ENCODE measurements around the gene PLEKHG5. TPM values are rescaled to one million over a fixed set of nuclear protein-coding genes. Genes with fewer than 3 reads are reported as not detected.

PLEKHG5 gene
- total RNA-seq, 1 donor from 2014 or later = 32.4 TPM

DNA sequence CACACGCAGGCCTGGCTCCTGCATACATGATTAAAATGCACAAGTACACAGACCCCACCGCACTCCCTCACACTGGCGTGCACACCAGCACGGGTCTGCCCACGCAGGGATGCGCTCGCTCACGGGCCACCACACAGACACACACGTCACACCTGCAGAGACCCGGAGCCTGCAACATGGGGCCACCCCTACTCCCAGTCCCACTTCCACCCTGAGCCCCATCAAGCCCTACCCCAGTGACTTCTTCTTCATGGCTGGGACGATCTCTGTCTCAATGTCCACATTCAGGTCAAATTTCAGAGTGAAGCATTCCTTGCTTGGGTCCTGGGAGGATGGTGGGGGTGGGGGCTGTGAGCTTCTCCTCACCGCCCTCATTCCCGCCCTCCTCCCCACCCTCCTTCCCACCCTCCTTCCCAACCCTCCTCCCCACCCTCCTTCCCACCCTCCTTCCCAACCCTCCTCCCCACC, 16.6 kb downstream of the PLEKHG5 start:
- H3K9me3 Mint-ChIP-seq (ENCODE audit: low read depth) = no peaks in the 10 kb centered on the region
- no peak for TF ChIP-seq CTCF (IDR thresholded peaks at IDR 0.05)

DNA sequence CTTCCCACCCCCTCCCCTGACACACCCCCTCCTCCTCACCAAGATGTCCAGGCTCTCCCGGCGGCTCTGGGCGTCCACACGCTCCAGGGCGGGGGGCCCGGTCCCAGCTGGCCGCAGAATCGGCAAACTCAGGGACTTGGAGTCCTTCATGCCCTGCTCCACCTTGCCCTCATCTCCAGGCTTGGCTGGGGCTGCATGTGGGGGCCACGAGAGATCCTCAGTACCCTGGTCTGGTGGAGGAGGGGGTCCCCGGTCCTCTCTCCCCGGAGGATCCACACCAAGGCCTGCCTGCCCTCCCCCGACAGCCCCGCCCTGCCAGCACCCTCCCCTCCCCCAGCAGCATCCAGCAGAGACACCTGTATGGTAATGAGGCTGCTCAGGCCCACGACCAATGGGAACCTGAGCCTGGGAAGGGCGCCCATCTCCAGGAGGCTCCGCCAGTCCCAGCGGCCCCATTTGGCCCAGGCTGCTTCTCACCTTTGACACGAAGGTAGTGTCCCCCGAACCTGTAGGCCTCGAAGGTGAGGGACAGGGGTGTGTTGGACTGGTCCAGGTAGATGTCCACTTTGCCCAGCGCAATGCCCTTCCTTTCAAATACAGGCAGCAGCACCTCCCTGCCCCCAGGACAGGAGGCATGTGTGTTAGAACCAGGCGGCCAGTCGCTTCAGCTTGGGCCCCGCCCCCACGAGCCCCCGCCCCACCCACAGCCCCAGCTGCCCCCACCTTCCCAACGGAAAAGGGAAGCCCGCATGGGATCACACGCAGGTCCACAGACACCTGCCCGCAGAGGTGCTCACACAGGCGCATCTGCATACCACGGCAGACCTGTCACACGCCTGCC, 17.3 kb downstream of the PLEKHG5 start:
- Mint-ChIP-seq H3K27ac (ENCODE audit: unreplicated experiment) (no peak overlapping the region), H3K4me3 (ENCODE audit: unreplicated experiment) (no peak overlapping the region), H3K9me3 (ENCODE audit: low read depth) (no peaks in the 10 kb centered on the region), H3K4me1 (ENCODE audit: low read depth) (no peaks in the 10 kb centered on the region), H3K36me3 (ENCODE audit: low read depth) (peaks cover 13% of the 10 kb centered on the region), H3K27me3 (ENCODE audit: low read depth) (no peaks in the 10 kb centered on the region)
- DNase-seq (ENCODE audit: low spot score) = no peak
- no peak for TF ChIP-seq CTCF (IDR thresholded peaks at IDR 0.05)

More for the DNA sequence above, 16.6 kb downstream of the PLEKHG5 start:
- H3K27ac Mint-ChIP-seq (ENCODE audit: unreplicated experiment) = no peak overlapping the region
- no peaks in the 10 kb centered on the region for H3K27me3 Mint-ChIP-seq (ENCODE audit: low read depth)
- no peak overlapping the region for H3K4me3 Mint-ChIP-seq (ENCODE audit: unreplicated experiment)
- no peaks in the 10 kb centered on the region for H3K4me1 Mint-ChIP-seq (ENCODE audit: low read depth)
- no peak for DNase-seq (ENCODE audit: low spot score)
- H3K36me3 Mint-ChIP-seq (ENCODE audit: low read depth) = peaks cover 11% of the 10 kb centered on the region

DNA sequence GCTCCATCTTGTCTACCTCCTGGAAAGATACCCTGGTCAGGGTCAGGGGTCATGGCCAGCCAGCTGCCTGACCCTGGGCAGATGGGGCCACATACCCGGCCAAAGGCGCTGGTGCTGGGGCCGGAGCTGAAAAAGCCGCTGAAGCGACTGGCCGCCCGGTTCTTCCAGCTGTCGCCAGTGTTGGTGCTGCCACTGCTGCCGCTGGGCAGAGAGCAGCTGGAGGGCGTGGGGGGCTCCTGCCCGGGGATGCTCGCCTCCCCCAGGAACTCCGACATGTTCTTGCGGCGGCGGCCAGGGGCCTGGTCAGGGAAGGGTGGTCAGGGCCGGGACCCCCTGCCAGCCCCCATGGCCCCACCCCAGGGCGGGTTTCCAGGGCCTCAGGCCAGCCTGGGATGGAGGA, 18.3 kb downstream of the PLEKHG5 start:
- TF ChIP-seq CTCF (IDR thresholded peaks at IDR 0.05) = no peak
- no peak overlapping the region for H3K4me3 Mint-ChIP-seq (ENCODE audit: unreplicated experiment)
- no peaks in the 10 kb centered on the region for H3K27me3 Mint-ChIP-seq (ENCODE audit: low read depth)
- no peak overlapping the region for H3K27ac Mint-ChIP-seq (ENCODE audit: unreplicated experiment)
- H3K4me1 Mint-ChIP-seq (ENCODE audit: low read depth) = no peaks in the 10 kb centered on the region
- H3K9me3 Mint-ChIP-seq (ENCODE audit: low read depth) = no peaks in the 10 kb centered on the region
- H3K36me3 Mint-ChIP-seq (ENCODE audit: low read depth) = peaks cover 17% of the 10 kb centered on the region
- no peak for DNase-seq (ENCODE audit: low spot score)

DNA sequence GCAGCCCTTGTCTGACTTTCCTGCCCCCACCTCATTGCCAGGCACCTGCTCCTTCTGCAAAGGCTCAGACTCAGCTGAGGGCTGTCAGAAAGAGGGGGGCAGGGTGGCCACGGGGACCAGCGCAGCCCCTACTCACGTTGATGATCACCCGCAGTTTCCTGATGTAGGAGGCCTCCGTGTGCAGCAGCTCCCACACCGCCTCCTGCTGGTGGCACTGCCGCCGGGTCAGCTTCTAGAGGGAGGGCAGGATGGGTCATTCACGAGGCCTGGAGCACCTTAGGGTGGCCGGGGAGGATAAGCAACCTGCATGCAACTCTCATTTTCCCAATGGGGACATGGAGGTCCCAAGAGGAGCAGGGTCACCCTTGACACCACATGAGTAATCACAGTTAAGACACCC, 19.1 kb downstream of the PLEKHG5 start:
- Mint-ChIP-seq H3K36me3 (ENCODE audit: low read depth) (peaks cover 20% of the 10 kb centered on the region), H3K4me3 (ENCODE audit: unreplicated experiment) (no peak overlapping the region), H3K27ac (ENCODE audit: unreplicated experiment) (no peak overlapping the region), H3K4me1 (ENCODE audit: low read depth) (no peaks in the 10 kb centered on the region), H3K27me3 (ENCODE audit: low read depth) (no peaks in the 10 kb centered on the region), H3K9me3 (ENCODE audit: low read depth) (no peaks in the 10 kb centered on the region)
- no peak for DNase-seq (ENCODE audit: low spot score)
- peak; percentile 64 for TF ChIP-seq CTCF (IDR thresholded peaks at IDR 0.05)

DNA sequence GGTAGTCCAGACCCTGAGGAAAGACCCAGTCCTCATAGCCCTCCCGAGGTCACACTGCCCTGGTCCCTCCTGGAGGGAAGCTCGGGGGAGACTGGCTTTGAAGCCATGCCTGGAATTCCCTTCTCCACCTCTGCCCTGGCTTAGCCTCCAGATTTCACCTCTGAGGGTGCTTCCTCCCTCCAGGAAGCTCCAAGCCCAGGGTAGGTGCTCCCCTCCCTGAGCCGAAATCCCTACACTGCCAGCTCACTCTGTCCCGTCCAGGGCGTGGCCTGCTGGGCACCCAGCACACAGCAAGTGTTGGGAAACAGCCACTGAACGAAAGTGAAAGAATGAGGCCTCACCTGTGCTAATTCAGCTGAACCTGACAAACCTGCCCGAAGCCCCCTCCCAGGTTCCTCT, 19.5 kb downstream of the PLEKHG5 start:
- TF ChIP-seq CTCF (IDR thresholded peaks at IDR 0.05) = no peak
- H3K36me3 Mint-ChIP-seq (ENCODE audit: low read depth) = peaks cover 21% of the 10 kb centered on the region
- H3K27me3 Mint-ChIP-seq (ENCODE audit: low read depth) = no peaks in the 10 kb centered on the region
- H3K9me3 Mint-ChIP-seq (ENCODE audit: low read depth) = no peaks in the 10 kb centered on the region
- DNase-seq (ENCODE audit: low spot score) = no peak
- no peak overlapping the region for H3K4me3 Mint-ChIP-seq (ENCODE audit: unreplicated experiment)
- no peaks in the 10 kb centered on the region for H3K4me1 Mint-ChIP-seq (ENCODE audit: low read depth)
- H3K27ac Mint-ChIP-seq (ENCODE audit: unreplicated experiment) = no peak overlapping the region

All from chondrocyte (in vitro differentiated cells).